ENCODE data around the gene RORC.

DNA sequence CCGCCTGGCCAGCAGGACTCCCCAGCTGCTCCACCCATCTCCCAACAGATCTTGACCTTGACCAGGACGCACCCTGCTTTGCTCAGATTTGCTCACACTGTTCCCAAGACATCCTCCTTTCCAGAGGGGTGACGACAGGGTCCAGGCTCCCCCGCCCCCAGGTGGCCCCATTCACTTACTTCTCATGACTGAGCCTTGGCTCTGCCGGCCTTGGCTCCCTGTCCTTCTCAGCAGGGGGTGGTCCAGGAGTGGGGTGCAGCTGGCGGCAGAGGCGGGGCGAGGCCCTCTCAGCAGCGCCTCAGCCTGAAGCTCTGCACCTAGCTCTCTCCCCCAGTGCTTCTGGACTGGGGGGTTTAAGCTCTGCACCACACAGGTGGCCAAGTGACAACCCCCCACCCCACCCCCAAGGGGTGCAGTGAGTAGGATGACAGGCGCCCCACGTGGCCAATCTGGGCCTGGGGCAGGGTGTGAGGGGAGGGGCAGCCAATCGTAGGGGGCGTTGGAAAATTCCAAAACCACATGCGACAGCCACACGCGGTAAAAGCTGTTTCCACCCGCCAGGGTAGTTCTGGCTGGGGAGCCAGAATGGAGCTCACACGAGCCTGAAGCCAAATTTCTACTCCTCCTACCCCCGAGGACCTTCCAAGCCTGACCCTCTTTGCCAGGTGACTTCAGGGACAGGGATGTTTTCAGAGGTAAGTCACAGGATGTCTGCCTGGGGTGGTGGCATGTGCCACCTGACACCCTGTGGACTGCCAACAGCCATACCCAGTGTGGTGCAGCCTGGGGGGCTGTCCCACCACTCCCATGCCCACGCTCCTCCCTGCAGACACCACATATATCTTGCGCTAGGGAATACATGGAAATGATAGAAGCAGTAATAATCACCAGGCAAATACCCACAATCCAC lies 5.6 kb downstream of the RORC start:
- TF ChIP-seq, protein P1, sequence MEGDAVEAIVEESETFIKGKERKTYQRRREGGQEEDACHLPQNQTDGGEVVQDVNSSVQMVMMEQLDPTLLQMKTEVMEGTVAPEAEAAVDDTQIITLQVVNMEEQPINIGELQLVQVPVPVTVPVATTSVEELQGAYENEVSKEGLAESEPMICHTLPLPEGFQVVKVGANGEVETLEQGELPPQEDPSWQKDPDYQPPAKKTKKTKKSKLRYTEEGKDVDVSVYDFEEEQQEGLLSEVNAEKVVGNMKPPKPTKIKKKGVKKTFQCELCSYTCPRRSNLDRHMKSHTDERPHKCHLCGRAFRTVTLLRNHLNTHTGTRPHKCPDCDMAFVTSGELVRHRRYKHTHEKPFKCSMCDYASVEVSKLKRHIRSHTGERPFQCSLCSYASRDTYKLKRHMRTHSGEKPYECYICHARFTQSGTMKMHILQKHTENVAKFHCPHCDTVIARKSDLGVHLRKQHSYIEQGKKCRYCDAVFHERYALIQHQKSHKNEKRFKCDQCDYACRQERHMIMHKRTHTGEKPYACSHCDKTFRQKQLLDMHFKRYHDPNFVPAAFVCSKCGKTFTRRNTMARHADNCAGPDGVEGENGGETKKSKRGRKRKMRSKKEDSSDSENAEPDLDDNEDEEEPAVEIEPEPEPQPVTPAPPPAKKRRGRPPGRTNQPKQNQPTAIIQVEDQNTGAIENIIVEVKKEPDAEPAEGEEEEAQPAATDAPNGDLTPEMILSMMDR (IDR thresholded peaks at IDR 0.05), result no peak
- no peak for TF ChIP-seq POLR2A (IDR thresholded peaks at IDR 0.05)
